Fibroblast of villous mesenchyme (primary cell): Measurements from ENCODE around the gene BRWD1. TPM values are rescaled to one million over a fixed set of nuclear protein-coding genes. Genes with fewer than 3 reads are reported as not detected.

Experiments used
- DNase-seq: peaks from one replicate; pipeline ENCODE4 v3.0.0-alpha.2; 2010; ENCODE audit warnings: low read depth
- H3K4me3 ChIP-seq: 2 replicates; pipeline ENCODE4 v1.5.1; 2011; ENCODE audit warnings: low read depth, mild to moderate bottlenecking, low read length
- CTCF ChIP-seq: IDR thresholded peaks from 2 replicates; pipeline ENCODE4 v1.5.1; 2012; ENCODE audit warnings: low read depth, mild to moderate bottlenecking, low read length; ENCODE audit not compliant: insufficient read depth
- total RNA-seq: library from RNA; depleted of rRNA; stranded (reverse); fragments of >200 nt; gene quantifications from 2 replicates; pipeline ENCODE4 v1.2.3, GENCODE V29; 2012

Gene BRWD1
- total RNA-seq, 1 donor = 75.6 TPM

- no peak overlapping the region for H3K4me3 ChIP-seq
- no peak for DNase-seq
- TF ChIP-seq CTCF = peak; percentile 36
Observed at GRCh38 chr21:39180429-39181019, 132.9 kb downstream of the BRWD1 start.

GRCh38 chr21:39178421-39178820 is 135.0 kb downstream of the BRWD1 start:
- no peak for TF ChIP-seq CTCF
- DNase-seq = no peak
- H3K4me3 ChIP-seq = no peak overlapping the region

GRCh38 chr21:39176271-39176709 is 137.1 kb downstream of the BRWD1 start:
- H3K4me3 ChIP-seq = no peak overlapping the region
- no peak for TF ChIP-seq CTCF
- peak; percentile 46 for DNase-seq

GRCh38 chr21:39175665-39176064 is 137.8 kb downstream of the BRWD1 start:
- H3K4me3 ChIP-seq = no peak overlapping the region
- no peak for TF ChIP-seq CTCF

GRCh38 chr21:39175154-39175553 is 138.3 kb downstream of the BRWD1 start:
- H3K4me3 ChIP-seq = no peak overlapping the region
- peak; percentile 58 for DNase-seq
- TF ChIP-seq CTCF = peak; percentile 52

More at GRCh38 chr21:39175665-39176064, 137.8 kb downstream of the BRWD1 start:
- no peak for DNase-seq

GRCh38 chr21:39173716-39174680 is 139.4 kb downstream of the BRWD1 start:
- DNase-seq = no peak
- H3K4me3 ChIP-seq = no peak overlapping the region
- no peak for TF ChIP-seq CTCF
